ENCODE data around the gene PTPN18.

PTPN18 gene

GRCh38 chr2:130353291-130354138, 2.3 kb upstream of the PTPN18 start:
- peaks cover 8 to 22% of the 10 kb centered on the region in 2 donors for H3K4me1 ChIP-seq (ENCODE audit: control insufficient read depth in 1 of 2, insufficient read depth in 2 of 2, low read length in 2 of 2)
- no peaks in the 10 kb centered on the region for H3K9me3 ChIP-seq (ENCODE audit: control insufficient read depth in 1 of 2, low read length in 2 of 2)
- H3K36me3 ChIP-seq (ENCODE audit: control insufficient read depth in 1 of 2, insufficient read depth in 2 of 2, low read length in 2 of 2): peaks cover under 1 to 1% of the 10 kb centered on the region in 2 donors
- H3K4me3 ChIP-seq (ENCODE audit: low read depth in 1 of 2, low read length in 2 of 2): no peak overlapping the region
- no peaks in the 10 kb centered on the region for H3K27me3 ChIP-seq (ENCODE audit: low read depth, low read length)
- no peak overlapping the region for H3K27ac ChIP-seq (ENCODE audit: low read length)

- Histone ChIP-seq H3K4me3 (ENCODE audit: low read depth in 1 of 2, low read length in 2 of 2) (no peak overlapping the region), H3K36me3 (ENCODE audit: control insufficient read depth in 1 of 2, insufficient read depth in 2 of 2, low read length in 2 of 2) (no peaks in the 10 kb centered on the region), H3K27ac (ENCODE audit: low read length) (no peak overlapping the region), H3K4me1 (ENCODE audit: control insufficient read depth in 1 of 2, insufficient read depth in 2 of 2, low read length in 2 of 2) (peaks cover 8 to 22% of the 10 kb centered on the region in 2 donors), H3K27me3 (ENCODE audit: low read depth, low read length) (no peaks in the 10 kb centered on the region), H3K9me3 (ENCODE audit: control insufficient read depth in 1 of 2, low read length in 2 of 2) (no peaks in the 10 kb centered on the region)
Measured at GRCh38 chr2:130354139-130354428, 1.8 kb upstream of the PTPN18 start.

- Histone ChIP-seq H3K27ac (ENCODE audit: low read length) (no peak overlapping the region), H3K4me1 (ENCODE audit: control insufficient read depth in 1 of 2, insufficient read depth in 2 of 2, low read length in 2 of 2) (peaks cover 8 to 22% of the 10 kb centered on the region in 2 donors)
Measured at GRCh38 chr2:130355172-130355577, 681 bp upstream of the PTPN18 start.

GRCh38 chr2:130357864-130358263, 2.0 kb downstream of the PTPN18 start:
- H3K27me3 ChIP-seq (ENCODE audit: low read depth, low read length): no peaks in the 10 kb centered on the region
- peaks cover 8 to 22% of the 10 kb centered on the region in 2 donors for H3K4me1 ChIP-seq (ENCODE audit: control insufficient read depth in 1 of 2, insufficient read depth in 2 of 2, low read length in 2 of 2)
- no peak overlapping the region for H3K4me3 ChIP-seq (ENCODE audit: low read depth in 1 of 2, low read length in 2 of 2)
- H3K27ac ChIP-seq (ENCODE audit: low read length): no peak overlapping the region
- no peaks in the 10 kb centered on the region for H3K36me3 ChIP-seq (ENCODE audit: control insufficient read depth in 1 of 2, insufficient read depth in 2 of 2, low read length in 2 of 2)
- no peaks in the 10 kb centered on the region for H3K9me3 ChIP-seq (ENCODE audit: control insufficient read depth in 1 of 2, low read length in 2 of 2)

More at GRCh38 chr2:130355172-130355577, 681 bp upstream of the PTPN18 start:
- H3K36me3 ChIP-seq (ENCODE audit: control insufficient read depth in 1 of 2, insufficient read depth in 2 of 2, low read length in 2 of 2): no peaks in the 10 kb centered on the region
- peak overlapping the region; percentile 60 to 81 for H3K4me3 ChIP-seq (ENCODE audit: low read depth in 1 of 2, low read length in 2 of 2)
- no peaks in the 10 kb centered on the region for H3K9me3 ChIP-seq (ENCODE audit: control insufficient read depth in 1 of 2, low read length in 2 of 2)
- no peaks in the 10 kb centered on the region for H3K27me3 ChIP-seq (ENCODE audit: low read depth, low read length)

GRCh38 chr2:130358420-130359350, 2.8 kb downstream of the PTPN18 start:
- no peaks in the 10 kb centered on the region for H3K27me3 ChIP-seq (ENCODE audit: low read depth, low read length)
- H3K27ac ChIP-seq (ENCODE audit: low read length): no peak overlapping the region
- no peak overlapping the region for H3K4me3 ChIP-seq (ENCODE audit: low read depth in 1 of 2, low read length in 2 of 2)
- H3K4me1 ChIP-seq (ENCODE audit: control insufficient read depth in 1 of 2, insufficient read depth in 2 of 2, low read length in 2 of 2): peaks cover 8 to 16% of the 10 kb centered on the region in 2 donors
- H3K9me3 ChIP-seq (ENCODE audit: control insufficient read depth in 1 of 2, low read length in 2 of 2): no peaks in the 10 kb centered on the region
- no peaks in the 10 kb centered on the region for H3K36me3 ChIP-seq (ENCODE audit: control insufficient read depth in 1 of 2, insufficient read depth in 2 of 2, low read length in 2 of 2)

- Histone ChIP-seq H3K4me3 (ENCODE audit: low read depth in 1 of 2, low read length in 2 of 2) (no peak overlapping the region), H3K36me3 (ENCODE audit: control insufficient read depth in 1 of 2, insufficient read depth in 2 of 2, low read length in 2 of 2) (no peaks in the 10 kb centered on the region), H3K9me3 (ENCODE audit: control insufficient read depth in 1 of 2, low read length in 2 of 2) (no peaks in the 10 kb centered on the region), H3K27me3 (ENCODE audit: low read depth, low read length) (no peaks in the 10 kb centered on the region), H3K4me1 (ENCODE audit: control insufficient read depth in 1 of 2, insufficient read depth in 2 of 2, low read length in 2 of 2) (peaks cover 8 to 11% of the 10 kb centered on the region in 2 donors), H3K27ac (ENCODE audit: low read length) (no peak overlapping the region)
Measured at GRCh38 chr2:130359466-130359865, 3.6 kb downstream of the PTPN18 start.

- no peak overlapping the region for H3K4me3 ChIP-seq (ENCODE audit: low read depth in 1 of 2, low read length in 2 of 2)
- H3K9me3 ChIP-seq (ENCODE audit: control insufficient read depth in 1 of 2, low read length in 2 of 2): no peaks in the 10 kb centered on the region
- H3K4me1 ChIP-seq (ENCODE audit: control insufficient read depth in 1 of 2, insufficient read depth in 2 of 2, low read length in 2 of 2): no peaks in the 10 kb centered on the region
- H3K27ac ChIP-seq (ENCODE audit: low read length): no peak overlapping the region
- H3K27me3 ChIP-seq (ENCODE audit: low read depth, low read length): no peaks in the 10 kb centered on the region
- H3K36me3 ChIP-seq (ENCODE audit: control insufficient read depth in 1 of 2, insufficient read depth in 2 of 2, low read length in 2 of 2): no peaks in the 10 kb centered on the region
Measured at GRCh38 chr2:130363479-130363878, 7.6 kb downstream of the PTPN18 start.

GRCh38 chr2:130365075-130365474, 9.2 kb downstream of the PTPN18 start:
- H3K27ac ChIP-seq (ENCODE audit: low read length): no peak overlapping the region
- H3K4me3 ChIP-seq (ENCODE audit: low read depth in 1 of 2, low read length in 2 of 2): no peak overlapping the region
- no peaks in the 10 kb centered on the region for H3K36me3 ChIP-seq (ENCODE audit: control insufficient read depth in 1 of 2, insufficient read depth in 2 of 2, low read length in 2 of 2)
- H3K9me3 ChIP-seq (ENCODE audit: control insufficient read depth in 1 of 2, low read length in 2 of 2): no peaks in the 10 kb centered on the region
- H3K27me3 ChIP-seq (ENCODE audit: low read depth, low read length): no peaks in the 10 kb centered on the region
- H3K4me1 ChIP-seq (ENCODE audit: control insufficient read depth in 1 of 2, insufficient read depth in 2 of 2, low read length in 2 of 2): no peaks in the 10 kb centered on the region

GRCh38 chr2:130365963-130366362, 10.1 kb downstream of the PTPN18 start:
- no peak overlapping the region for H3K27ac ChIP-seq (ENCODE audit: low read length)
- H3K4me1 ChIP-seq (ENCODE audit: control insufficient read depth in 1 of 2, insufficient read depth in 2 of 2, low read length in 2 of 2): peaks cover 0 to 1% of the 10 kb centered on the region in 2 donors

GRCh38 chr2:130366720-130367119, 10.9 kb downstream of the PTPN18 start:
- H3K4me1 ChIP-seq (ENCODE audit: control insufficient read depth in 1 of 2, insufficient read depth in 2 of 2, low read length in 2 of 2): peaks cover 0 to 9% of the 10 kb centered on the region in 2 donors
- H3K27ac ChIP-seq (ENCODE audit: low read length): no peak overlapping the region
- no peaks in the 10 kb centered on the region for H3K27me3 ChIP-seq (ENCODE audit: low read depth, low read length)
- H3K4me3 ChIP-seq (ENCODE audit: low read depth in 1 of 2, low read length in 2 of 2): no peak overlapping the region
- H3K9me3 ChIP-seq (ENCODE audit: control insufficient read depth in 1 of 2, low read length in 2 of 2): no peaks in the 10 kb centered on the region
- no peaks in the 10 kb centered on the region for H3K36me3 ChIP-seq (ENCODE audit: control insufficient read depth in 1 of 2, insufficient read depth in 2 of 2, low read length in 2 of 2)

More at GRCh38 chr2:130365963-130366362, 10.1 kb downstream of the PTPN18 start:
- Histone ChIP-seq H3K4me3 (ENCODE audit: low read depth in 1 of 2, low read length in 2 of 2) (no peak overlapping the region), H3K27me3 (ENCODE audit: low read depth, low read length) (no peaks in the 10 kb centered on the region), H3K36me3 (ENCODE audit: control insufficient read depth in 1 of 2, insufficient read depth in 2 of 2, low read length in 2 of 2) (no peaks in the 10 kb centered on the region), H3K9me3 (ENCODE audit: control insufficient read depth in 1 of 2, low read length in 2 of 2) (no peaks in the 10 kb centered on the region)

GRCh38 chr2:130368786-130369185, 12.9 kb downstream of the PTPN18 start:
- H3K27me3 ChIP-seq (ENCODE audit: low read depth, low read length): no peaks in the 10 kb centered on the region
- H3K9me3 ChIP-seq (ENCODE audit: control insufficient read depth in 1 of 2, low read length in 2 of 2): no peaks in the 10 kb centered on the region
- no peak overlapping the region for H3K27ac ChIP-seq (ENCODE audit: low read length)
- no peaks in the 10 kb centered on the region for H3K36me3 ChIP-seq (ENCODE audit: control insufficient read depth in 1 of 2, insufficient read depth in 2 of 2, low read length in 2 of 2)
- no peak overlapping the region for H3K4me3 ChIP-seq (ENCODE audit: low read depth in 1 of 2, low read length in 2 of 2)
- H3K4me1 ChIP-seq (ENCODE audit: control insufficient read depth in 1 of 2, insufficient read depth in 2 of 2, low read length in 2 of 2): peaks cover 0 to 18% of the 10 kb centered on the region in 2 donors
